NCI-H146 (cell line): Measurements from ENCODE around the gene PDE2A.

Experiments
- DNase-seq: peaks from one replicate; lab custom pipeline; 2025; lab: John Stamatoyannopoulos, UW

PDE2A gene

DNA sequence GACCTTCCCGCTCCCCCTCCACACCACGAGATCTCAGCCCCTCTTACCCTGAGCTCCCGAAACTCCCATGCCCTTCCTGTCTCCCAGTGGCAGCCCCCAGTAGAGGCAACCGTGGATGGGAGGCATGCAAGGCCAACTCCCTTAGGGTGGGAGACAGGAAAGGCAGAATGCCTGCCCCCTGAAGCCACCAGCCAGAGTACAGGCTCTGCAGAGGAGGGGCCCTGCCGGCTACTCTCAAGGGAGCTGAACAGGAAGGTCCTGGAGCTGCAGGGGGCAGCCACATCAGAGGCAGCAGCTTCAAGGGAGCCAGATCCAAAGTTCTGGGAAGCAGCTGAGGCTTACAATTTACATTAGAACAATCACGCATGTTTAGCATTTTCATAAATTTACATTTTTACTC, 38.3 kb downstream of the PDE2A start:
- DNase-seq: no peak

DNA sequence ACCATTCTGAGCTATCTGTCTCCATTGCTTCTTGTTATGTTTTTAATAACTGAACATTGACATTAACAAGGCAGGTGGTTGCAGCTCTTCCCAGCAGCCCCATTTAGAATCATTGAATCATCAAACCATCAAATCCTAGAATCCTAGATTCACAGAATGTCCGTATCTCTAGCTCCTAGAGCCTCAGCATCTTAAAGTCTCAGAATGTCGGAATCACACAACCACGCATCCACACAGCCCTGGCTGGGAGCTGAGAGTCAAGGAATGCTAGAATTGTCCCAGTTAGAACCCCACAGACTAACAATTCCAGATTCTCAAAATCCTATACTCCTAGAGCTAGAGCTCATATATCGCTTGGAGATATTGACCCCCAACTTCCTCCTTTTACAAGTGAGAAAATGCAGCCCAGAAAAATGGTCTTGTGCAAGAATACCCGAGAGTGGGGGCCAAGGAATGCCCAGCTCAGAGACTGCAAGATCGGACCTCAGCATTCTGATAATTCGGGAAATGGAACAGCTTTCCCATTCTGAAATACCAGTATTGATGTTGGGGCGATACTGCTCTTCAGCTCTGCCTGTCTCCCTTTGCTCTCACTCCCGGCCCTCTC, 38.8 kb downstream of the PDE2A start:
- DNase-seq: no peak

DNA sequence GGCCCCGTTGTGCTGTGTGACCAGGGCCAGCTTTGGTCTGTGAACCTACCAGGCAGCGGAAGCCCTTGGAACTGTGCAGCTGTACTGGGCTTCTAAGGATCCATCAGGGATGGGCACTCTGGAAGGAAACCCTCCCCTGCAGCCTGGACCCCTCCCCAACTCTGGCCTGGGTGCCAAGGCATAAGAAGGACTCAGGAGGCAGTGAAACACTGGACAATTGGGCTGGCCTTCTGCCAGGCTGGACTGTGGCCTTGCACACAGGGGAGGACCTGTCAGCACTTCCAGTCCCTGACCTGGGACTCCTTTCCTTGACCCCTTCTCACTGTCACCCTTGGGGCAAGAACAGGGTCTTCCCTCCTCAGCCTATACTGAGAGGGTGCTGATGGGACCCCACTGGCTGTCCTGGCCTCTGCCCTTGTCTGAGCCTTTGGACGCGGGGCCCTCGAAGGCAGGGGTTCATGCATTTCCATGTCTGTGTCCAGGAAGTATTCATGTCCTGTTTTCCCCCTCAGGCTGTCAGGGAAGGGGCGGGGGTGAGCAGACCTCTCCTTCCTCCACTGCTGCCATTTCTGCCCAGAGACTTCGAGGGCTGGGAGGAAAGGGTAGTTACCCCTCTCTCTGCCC, 39.6 kb downstream of the PDE2A start:
- DNase-seq: no peak

DNA sequence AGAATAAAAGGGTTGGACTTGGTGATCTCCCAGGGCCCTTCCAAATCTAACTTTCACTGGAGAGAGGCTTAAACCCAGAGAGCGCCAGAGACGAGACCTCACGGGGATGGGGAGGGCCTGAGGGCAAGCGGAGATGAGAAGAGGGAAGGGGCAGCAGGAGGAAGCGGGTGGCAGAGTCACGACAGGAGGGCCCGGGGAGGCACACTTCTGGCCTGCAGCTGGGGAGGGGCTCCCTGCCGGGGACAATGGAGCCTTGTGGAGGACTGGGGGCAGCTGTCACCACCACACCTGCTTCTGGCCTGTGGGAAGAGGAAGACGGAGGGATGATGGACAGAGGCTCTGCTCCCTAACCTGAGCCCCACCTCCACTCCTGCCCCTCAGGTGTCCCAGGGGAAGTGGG, 40.2 kb downstream of the PDE2A start:
- peak; percentile 42 for DNase-seq

DNA sequence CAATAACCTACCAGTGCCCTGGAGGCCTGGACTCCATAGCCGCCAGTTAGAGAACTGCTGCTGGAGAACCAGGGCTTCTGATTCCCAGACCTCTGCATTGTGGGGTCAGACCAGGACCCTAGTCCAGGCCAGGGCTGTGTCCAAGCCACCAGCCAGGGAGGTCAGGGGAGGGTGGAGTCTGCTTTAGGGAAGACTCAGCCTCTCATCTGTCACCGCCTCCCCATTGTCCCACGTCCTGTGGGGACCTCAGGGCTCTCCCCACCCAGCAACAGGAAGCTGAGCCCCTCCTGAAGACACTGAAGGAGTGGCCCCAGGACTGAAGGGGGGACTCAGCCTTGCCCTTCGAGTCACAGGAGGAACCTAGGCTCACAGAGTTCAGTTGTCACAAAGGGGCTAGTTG, 41.2 kb downstream of the PDE2A start:
- DNase-seq: no peak

DNA sequence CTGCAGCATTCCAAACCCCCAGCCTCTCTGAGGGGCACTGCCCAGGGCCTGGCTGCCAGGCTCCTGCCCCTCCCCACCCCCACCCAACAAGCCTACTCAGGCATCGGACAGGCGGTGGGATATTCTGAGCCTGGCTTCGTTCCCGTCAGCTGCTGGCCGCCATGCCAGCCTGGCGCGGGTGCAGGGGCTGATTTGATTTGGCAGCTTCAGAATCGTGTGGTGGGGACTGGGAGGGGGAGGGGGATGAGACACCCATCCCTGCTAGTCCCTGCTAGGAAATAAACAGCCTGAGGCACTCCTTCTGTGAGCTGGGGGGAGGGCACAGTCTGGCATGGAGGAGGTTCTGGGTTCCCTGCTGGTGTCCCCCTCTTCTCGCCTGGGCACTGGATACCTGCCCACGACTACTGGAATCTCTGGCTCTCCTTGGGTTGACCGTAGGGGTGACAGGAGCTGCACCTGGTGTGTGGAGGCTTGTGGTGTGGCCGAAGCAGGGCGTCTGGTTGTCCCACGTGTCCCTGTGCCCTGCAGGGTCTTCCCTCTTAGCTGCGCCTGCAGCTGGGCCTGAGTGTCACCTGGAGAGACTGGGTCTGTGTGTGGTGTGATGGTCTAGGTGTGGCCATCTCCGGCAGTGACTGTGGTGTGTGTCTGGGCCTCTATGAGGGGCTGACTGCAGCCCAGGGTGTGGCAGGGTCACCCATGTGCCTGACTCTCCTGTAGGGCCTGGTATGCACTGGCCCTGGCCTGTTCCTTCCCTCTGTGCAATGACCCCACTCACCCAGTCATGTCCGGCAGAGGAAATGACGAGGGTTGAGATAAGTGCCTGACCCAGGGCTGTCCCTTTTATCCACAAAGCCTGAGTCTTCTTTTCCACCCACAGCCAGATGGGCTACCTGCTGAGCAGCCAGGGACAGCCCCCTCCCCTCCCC, 42.2 kb downstream of the PDE2A start:
- no peak for DNase-seq

DNA sequence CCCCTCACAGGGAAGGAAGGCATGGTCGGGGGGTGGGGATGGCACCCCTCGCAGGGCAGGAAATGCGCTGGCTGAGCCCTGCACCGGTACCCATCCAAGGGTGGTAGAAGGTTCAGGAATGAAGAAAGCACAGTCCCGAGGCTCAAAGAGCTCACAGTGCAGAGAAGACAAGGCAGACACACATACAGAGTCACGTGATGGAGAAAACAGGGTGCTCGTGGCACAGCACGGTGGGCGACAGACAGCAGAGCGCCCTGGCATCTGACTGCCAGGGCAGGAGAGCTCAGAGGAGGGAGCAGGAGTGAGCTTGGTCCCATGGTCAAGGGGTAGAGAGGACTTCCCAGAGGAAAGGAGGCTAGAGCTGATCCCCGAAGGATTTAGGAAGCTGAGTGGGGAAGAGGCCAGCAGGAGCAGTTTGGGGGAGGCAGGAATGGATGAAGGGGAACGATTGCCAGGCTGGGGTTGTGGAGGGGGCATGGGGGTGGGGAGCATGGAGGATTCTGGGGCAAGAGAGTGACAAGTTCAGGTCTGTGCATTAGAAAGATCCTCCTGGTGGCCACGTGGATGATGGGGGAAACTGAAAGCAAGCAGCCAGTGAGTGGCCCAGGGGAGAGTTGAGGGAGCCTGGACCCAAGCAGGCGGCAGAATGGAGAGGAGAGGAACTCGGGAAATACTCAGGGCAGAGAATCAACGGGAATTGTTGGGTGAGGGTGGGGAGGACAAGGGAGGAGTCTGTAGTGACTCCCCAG, 43.9 kb downstream of the PDE2A start:
- DNase-seq: no peak

DNA sequence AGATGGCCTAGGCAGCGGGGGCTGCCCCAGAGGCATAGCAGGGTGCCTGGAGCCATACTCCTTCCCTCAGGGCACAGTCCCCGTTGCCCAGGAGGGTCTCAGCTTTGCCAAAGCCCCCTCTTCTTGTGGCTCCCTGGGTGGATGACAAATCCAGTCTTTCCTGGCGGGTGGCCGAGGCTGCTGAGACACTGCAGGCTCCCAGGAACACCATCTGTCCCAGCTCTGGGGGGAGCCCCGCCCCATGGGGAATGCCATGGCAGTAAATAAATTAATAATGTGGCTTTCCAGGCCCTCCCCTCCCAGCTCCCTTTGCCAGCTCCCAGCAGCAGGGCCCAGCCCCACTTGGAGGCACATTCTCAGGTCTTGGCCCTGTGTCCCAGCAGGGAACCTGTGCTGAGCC, 45.0 kb downstream of the PDE2A start:
- DNase-seq: no peak

DNA sequence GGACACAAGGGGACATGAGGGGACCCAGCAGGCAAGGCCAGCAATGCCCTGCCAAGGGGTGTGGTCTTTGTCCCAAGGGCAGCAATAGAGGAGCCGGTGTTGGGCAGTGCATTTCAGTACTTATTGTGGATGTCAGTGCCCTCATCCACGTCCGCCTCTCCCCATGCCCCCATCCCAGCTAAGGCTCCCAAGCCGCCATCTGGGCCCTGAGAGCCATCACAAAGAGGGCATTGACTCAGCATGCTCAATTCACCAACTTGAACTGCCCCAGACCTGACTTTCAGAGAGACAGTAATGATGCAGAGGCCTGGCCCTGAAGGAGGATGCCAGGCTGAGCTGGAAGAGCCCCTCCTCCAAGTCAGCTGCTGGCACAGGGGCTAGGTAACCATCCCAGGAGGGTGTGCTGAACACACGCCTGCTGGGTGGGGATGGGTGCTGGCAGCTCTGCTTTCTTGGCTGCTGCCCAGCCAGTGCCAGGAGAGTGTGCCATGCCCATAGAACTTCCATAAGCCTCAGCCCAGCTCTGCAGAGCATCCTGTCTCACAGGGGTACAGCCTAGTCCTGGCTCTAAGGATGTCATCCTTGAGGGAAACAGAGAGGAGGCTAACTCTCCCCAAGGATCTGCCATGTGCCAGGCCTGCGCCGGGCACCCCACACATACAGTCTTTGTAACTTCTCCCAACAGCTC, 46.5 kb downstream of the PDE2A start:
- no peak for DNase-seq

DNA sequence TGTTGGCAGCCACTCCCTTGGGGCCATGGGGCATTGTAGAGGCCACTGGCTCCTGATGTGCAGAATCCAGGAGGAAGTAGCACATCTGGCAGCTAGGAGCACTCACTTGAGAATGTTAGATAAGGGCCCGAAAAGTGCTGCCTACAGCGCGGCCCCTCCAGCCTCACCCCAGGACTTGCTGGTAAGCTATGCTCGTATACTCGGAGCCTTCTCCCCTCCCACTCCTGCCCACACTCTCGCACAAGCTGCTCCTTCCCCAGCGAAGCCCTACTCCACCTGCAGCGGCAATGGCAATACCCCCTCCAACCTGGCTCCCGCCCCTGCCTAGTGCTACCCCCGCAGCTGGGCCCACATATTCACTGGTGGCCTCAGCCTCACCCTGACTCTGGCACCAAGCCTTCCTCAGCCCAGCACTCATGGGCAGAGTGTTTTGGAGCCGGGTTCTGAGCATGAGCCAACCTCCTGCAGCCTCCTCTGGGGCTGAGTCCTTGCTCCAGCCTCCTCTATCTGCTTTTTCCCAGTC, 47.7 kb downstream of the PDE2A start:
- DNase-seq: no peak

DNA sequence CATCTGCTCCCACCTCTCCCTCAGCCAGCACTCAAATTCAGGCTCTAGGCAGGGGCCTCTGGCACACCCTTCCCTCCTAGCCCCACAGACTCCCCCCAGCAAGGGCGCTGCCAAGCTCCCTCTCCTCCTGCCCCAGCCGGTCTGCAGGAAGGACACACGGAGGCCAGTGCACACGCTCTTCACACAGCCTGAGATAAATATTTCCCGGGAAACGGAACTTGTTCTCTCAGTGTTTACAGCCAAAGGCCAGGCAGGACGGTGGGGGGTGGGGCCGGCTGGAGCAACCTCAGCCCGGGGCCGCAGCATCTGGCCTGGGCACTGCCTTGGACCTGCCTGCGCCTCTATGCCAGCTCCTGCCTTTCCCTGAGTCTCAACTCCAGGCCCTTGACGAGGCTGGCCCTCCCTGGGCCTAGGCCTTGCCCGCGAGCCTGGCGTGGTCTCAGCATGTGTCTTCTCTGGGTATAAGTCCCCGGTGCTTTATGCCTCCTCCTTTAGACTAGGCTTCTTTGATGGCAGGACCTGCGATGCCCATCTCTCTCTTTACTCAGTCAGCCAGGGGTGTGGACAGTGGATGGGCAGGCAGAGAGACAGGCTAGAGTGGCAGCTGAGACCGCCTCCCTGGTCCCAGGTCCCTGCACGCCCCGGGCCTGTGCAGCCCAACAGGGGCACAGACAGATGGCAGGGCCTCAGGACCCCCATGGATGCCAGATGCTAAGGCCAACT, 48.4 kb downstream of the PDE2A start:
- DNase-seq: no peak

DNA sequence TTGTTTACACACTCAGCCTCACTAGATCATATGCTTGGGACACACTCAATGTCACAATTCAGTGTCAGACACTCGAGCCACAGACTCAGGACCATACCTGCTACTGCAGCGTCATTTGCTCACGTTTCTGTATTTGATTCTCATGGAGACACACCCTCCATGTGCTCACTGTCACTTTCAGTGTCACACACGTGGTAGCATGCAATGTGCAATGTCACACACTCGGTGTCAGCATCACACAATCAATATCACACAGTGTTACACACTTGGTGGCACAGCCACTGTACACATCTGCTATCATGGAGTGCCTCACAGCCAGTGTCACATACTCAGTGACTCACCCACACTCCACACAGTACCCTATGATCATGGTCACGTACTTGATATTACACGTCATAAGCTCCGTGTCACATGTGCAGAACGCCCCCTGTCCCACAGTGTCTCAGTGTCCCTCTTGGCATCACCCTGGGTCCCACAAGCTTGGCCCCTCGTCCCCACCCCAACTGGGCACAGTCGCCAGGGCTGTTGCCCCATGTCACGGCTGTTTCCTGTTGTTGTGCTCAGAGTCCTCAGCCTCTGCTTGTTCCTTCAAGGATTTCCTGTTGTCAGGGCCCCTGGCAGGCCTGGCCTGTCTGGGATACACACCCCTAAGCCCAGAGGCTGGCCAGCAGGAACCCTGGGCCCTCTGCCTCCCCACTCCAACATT, 49.6 kb downstream of the PDE2A start:
- DNase-seq: no peak

DNA sequence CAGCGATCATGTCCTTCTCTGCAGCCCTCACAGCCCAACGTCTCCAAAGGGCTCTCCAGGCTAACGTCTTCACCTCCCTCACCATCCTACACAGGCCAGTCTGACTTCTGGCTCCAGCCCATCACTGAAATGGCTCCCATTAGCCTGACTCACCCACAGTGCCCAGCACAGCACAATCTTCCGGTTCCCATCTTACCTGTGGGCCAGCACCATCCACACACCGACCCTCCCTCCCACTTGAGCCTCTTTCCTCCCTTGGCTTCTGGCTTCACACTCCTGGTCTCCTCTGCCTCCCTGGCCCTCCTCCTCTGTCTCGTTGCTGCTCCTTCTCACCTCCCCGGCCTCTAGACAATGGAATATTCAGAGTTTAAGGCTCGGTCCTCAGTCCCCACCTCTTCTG, 51.2 kb downstream of the PDE2A start:
- no peak for DNase-seq

DNA sequence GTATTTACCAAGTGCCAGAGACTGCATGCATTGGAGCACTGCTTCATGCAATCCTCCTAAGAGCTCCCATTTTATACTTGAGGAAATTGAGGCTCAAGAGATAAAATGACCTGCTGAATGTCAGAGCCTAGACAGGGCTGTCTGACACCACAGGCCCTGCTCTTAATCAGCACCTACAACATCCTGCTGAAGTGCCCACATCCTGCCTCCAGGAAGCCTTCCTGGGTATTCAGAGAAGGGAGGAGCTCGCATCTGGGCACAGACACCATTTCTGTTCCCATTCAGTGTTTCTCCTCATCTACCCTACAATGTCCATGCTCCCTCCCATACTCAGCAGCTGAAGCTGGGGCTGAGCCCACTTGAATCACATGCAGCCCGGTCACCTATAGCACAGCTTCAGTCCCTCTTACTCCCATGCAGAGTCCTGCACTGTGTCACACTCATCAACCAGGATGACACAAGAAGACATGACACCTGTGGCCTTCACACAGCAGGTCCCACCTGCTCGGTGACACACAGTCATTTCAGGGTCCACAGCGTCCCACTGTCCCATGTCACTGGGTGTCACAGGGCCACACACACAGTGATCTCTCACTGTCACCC, 53.1 kb downstream of the PDE2A start:
- DNase-seq: no peak

DNA sequence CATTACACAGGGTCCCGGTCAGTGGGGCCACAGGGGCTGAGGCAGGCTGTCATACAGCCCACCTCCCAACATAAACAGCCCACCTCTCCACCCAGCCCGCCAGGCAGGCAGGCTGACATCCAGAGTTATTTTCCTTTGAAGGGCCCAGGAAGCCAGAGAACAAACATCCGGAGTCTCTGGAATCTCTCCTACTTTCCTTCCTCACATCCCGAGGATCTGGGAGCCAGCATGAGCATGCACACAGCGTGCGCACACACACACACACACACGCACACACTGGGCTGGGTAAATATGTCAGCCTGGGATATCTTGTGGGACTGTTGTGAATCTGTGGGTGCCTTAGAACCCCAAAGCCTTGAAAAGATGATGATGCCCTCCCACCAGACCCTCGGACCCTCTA, 55.4 kb downstream of the PDE2A start:
- DNase-seq: no peak

DNA sequence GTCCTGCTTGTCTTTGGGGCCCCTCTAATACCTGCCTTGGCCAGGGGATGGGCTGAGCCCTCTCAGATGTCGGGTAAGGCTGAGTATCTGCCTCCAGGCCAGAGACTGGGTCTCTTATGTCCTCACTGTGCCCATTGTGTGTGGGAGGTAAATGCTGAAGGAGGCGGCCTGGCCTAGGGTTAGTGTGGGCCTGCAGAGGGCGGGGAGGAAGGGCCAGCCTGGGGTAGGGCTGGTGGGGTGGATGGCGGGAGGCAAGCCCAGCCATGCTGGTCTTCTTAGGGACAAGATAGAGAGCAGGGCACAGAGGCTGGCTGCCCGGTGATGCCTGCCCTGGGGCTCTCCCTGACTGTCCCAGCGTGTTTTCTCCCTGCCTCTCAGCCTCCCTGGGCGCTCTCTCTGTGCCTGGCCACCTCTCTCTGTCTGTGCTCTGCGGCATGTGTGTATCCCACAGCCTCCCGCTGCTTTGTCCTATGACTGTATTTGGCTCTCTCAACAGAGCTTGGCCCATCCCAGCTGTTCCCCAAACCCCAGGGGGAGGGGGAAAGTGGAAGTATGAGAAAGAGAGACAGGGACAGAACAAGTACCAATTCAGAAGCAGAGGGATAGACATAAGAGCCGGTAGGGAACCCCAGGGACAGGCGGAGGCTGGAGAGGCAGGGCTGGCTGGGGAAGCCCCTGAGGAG, 57.0 kb downstream of the PDE2A start:
- DNase-seq: no peak

DNA sequence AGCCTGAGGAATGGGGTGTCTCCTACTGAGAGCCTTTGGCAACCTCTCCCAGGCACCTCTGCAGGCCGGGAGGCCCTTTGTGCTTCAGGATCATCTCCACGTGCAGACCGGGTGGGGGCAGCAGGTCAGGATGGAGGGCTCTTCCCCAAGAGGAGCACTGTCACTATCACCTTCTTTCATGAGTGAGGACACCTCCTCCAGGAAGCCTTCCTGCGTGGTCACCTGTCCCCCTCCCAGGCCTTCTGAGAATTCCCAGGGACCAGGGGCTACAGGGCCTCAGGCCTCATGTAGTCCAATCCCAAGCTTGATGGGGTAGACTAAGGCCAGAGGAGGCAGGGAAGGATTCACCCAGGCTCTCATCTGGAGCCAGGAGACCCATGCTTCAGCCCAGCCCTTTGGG, 57.6 kb downstream of the PDE2A start:
- no peak for DNase-seq

DNA sequence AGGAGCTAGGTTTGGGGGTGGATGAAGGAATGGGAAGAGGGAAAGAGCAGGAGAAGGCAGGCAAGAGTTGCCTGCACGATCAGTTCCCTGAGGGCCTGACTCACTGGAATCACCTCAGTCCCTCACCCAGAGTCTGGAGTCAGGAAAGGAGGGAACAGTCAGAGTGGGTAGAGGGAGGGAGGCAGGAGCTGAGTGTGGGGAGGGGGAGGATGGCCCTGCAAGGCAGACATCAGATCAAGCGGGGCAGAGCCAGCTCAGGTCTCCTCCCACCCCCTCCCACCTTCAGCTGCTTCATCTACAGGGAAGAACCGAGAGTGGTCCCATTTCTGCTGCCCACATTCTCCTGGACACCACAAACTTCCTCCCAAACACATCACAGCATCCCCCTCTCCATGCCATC, 58.9 kb downstream of the PDE2A start:
- no peak for DNase-seq

DNA sequence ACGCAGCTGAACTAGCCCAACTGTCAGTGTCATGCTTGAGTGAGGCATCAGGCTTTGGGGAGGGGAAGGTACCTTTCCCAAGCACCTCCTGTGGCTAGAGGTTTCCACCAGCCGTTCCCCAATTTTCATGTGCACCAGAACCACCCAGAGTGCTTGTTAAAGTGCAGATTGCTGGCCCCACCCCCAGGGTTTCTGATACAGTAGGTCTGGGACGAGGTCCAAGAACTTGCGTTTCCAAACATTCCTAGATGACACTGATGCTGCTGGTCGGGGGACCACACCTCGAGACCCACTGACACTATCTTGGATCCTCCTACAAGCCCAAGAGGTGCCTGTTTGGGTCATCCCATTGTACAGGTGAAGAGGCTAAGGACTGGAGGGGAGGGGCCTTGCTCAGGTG, 59.8 kb downstream of the PDE2A start:
- DNase-seq: no peak
